Transverse colon (tissue), 4 donors: Measurements from ENCODE around the gene USP50. TPM values are rescaled to one million over a fixed set of nuclear protein-coding genes. Genes with fewer than 3 reads are reported as not detected.

ENCODE experiments used
- DNase-seq: peaks from one replicate; pipeline ENCODE4 v3.0.0-alpha.2; 2019
- H3K27ac ChIP-seq, 4 donors: fragments of 200-600 bp; sonication (generic); 2 replicates each; pipeline ENCODE4 v1.5.1; 2016 to 2018; ENCODE audit warnings: inconsistent platforms in 4 of 4
- H3K27me3 ChIP-seq: fragments of 200-600 bp; sonication (generic); 2 replicates; pipeline ENCODE4 v1.5.1; 2017; ENCODE audit warnings: inconsistent platforms
- H3K36me3 ChIP-seq, 4 donors: fragments of 200-600 bp; sonication (generic); 2 replicates each; pipeline ENCODE4 v1.5.1; 2017 to 2019; ENCODE audit warnings: inconsistent platforms in 4 of 4
- H3K4me1 ChIP-seq, 4 donors: fragments of 200-600 bp; sonication (generic); 2 replicates each; pipeline ENCODE4 v1.5.1; 2017 to 2020; ENCODE audit warnings: inconsistent platforms in 4 of 4
- H3K4me3 ChIP-seq, 4 donors: fragments of 200-600 bp; sonication (generic); 1 replicate in 1 of 4; 2 replicates in 3 of 4; pipeline versions ENCODE4 v1.5.1 to v1.6.1; 2017 to 2019; ENCODE audit warnings: inconsistent platforms in 4 of 4
- H3K9me3 ChIP-seq, 2 donors: fragments of 200-600 bp; sonication (generic); 2 replicates each; pipeline ENCODE4 v1.5.1; 2017 to 2019; ENCODE audit warnings: inconsistent platforms in 2 of 2
- EP300 ChIP-seq: sonication (generic); formaldehyde crosslinking; IDR thresholded peaks from one replicate; pipeline ENCODE4 v1.6.1; 2017; ENCODE audit warnings: antibody characterized with exemption, low read depth
- POLR2A ChIP-seq: fragments of 450-650 bp; IDR thresholded peaks from one replicate; pipeline ENCODE4 v1.6.1; 2016; ENCODE audit warnings: antibody characterized with exemption, mild to moderate bottlenecking, moderate library complexity
- POLR2AphosphoS5 ChIP-seq, 3 donors: sonication (generic); formaldehyde crosslinking; IDR thresholded peaks; one replicate each; pipeline ENCODE4 v1.6.1; 2016; ENCODE audit warnings: antibody characterized with exemption in 3 of 3
- WGBS, 2 donors: methylation state at CpG; one replicate each; pipeline ENCODE4 v1.1.5; 2018; ENCODE audit warnings: low coverage in 1 of 2; 5-methylcytosine and 5-hydroxymethylcytosine counted together
- in situ Hi-C, 4 donors: fragments of 200-750 bp; cut with MboI; loops; one replicate each; pipeline versions ENCODE4 v1.15.0 to v1.15.1; 2017; ENCODE audit warnings: low sequenced_read_pairs in 3 of 4, low pct_ligation_motif_present in 1 of 4, low pct_unique_long_range_greater_than_20kb in 1 of 4
- intact Hi-C: fragments of 100-400 bp; cut with DNase I; formaldehyde crosslinking; loops from one replicate; pipeline ENCODE4 v1.15.1; 2023; ENCODE audit warnings: low total_unique reads
- total RNA-seq, 4 donors: library from RNA; depleted of rRNA; stranded (reverse); fragments of >200 nt; gene quantifications; one replicate each; pipeline ENCODE4 v1.1.0, GENCODE V29; 2016
- TF ChIP-seq, protein P1 (sequence below), 5 experiments: fragments of 200-600 bp in 3 of 5; fragments of 450-650 bp in 2 of 5; sonication (generic) in 3 of 5; IDR thresholded peaks; 1 replicate in 2 of 5; 2 replicates in 3 of 5; pipeline ENCODE4 v1.5.1; 2016 to 2017; ENCODE audit warnings: antibody characterized with exemption in 5 of 5, inconsistent platforms in 3 of 5, mild to moderate bottlenecking in 2 of 5, moderate library complexity in 1 of 5

The USP50 gene
- total RNA-seq, 4 donors from 2014 or later = not detected

DNA sequence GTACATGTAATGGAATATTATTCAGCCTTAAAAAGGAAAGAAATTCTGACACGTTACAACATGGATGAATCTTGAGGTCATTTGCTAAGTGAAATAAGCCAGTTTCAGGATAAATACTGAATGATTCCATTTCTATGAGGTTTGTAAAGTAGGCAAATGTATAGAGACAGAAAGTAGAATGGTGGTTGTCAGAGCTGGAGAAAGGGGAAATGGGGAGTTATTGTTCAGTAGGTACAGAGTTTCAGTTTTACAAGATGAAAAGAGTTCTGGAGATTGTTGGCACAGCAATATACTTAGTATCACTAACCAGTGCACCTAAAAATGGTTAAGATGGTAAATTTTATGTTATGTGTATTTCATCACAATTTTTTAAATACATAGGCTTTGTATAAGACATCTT, 61.7 kb downstream of the USP50 start:
- in situ Hi-C loops = no loop called here
- intact Hi-C loops = no loop called here
- TF ChIP-seq EP300 (no peak), POLR2AphosphoS5 (IDR thresholded peaks at IDR 0.05) (no peak), POLR2A (no peak)
- TF ChIP-seq, protein P1, sequence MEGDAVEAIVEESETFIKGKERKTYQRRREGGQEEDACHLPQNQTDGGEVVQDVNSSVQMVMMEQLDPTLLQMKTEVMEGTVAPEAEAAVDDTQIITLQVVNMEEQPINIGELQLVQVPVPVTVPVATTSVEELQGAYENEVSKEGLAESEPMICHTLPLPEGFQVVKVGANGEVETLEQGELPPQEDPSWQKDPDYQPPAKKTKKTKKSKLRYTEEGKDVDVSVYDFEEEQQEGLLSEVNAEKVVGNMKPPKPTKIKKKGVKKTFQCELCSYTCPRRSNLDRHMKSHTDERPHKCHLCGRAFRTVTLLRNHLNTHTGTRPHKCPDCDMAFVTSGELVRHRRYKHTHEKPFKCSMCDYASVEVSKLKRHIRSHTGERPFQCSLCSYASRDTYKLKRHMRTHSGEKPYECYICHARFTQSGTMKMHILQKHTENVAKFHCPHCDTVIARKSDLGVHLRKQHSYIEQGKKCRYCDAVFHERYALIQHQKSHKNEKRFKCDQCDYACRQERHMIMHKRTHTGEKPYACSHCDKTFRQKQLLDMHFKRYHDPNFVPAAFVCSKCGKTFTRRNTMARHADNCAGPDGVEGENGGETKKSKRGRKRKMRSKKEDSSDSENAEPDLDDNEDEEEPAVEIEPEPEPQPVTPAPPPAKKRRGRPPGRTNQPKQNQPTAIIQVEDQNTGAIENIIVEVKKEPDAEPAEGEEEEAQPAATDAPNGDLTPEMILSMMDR (IDR thresholded peaks at IDR 0.05) = no peak

DNA sequence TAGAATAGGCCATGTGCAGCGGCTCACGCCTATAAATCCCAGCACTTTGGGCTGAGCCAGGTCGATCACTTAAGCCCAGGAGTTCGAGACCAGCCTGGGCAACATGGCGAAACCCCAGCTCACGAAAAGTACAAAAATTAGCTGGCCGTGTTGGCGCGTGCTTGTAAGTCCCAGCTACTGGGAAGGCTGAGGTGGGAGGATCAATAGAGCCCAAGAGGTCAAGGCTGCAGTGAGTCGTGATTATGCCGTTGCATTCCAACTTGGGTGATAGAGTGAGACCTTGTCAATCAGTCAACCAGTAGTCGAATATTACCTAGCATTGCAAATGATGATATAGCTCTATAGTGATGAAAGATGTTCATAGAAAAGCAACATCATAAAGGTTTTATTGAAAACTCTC, 70.3 kb downstream of the USP50 start:
- WGBS, 2 donors = 94 to 96% methylated on average over 2 to 12 of the region's 12 CpGs
- in situ Hi-C loops = no loop called here
- Histone ChIP-seq H3K4me1 (no peaks in the 10 kb centered on the region), H3K4me3 (no peak overlapping the region), H3K27ac (no peak overlapping the region), H3K36me3 (peaks cover 0 to 69% (median 26%) of the 10 kb centered on the region in 4 donors), H3K27me3 (no peaks in the 10 kb centered on the region), H3K9me3 (no peaks in the 10 kb centered on the region)
- no peak for TF ChIP-seq POLR2A
- TF ChIP-seq, protein P1 (IDR thresholded peaks at IDR 0.05) = no peak
- no peak for TF ChIP-seq POLR2AphosphoS5 (IDR thresholded peaks at IDR 0.05)
- TF ChIP-seq EP300 = no peak
- no peak for DNase-seq
- intact Hi-C loops = no loop called here

More for the DNA sequence above, 61.7 kb downstream of the USP50 start:
- Histone ChIP-seq H3K9me3 (no peaks in the 10 kb centered on the region), H3K27me3 (no peaks in the 10 kb centered on the region), H3K4me1 (no peaks in the 10 kb centered on the region), H3K36me3 (peaks cover 0 to 75% (median 21%) of the 10 kb centered on the region in 4 donors), H3K4me3 (no peak overlapping the region), H3K27ac (no peak overlapping the region)
- 77 to 100% methylated on average over 1 of the region's 1 CpG for WGBS, 2 donors
- DNase-seq = no peak

DNA sequence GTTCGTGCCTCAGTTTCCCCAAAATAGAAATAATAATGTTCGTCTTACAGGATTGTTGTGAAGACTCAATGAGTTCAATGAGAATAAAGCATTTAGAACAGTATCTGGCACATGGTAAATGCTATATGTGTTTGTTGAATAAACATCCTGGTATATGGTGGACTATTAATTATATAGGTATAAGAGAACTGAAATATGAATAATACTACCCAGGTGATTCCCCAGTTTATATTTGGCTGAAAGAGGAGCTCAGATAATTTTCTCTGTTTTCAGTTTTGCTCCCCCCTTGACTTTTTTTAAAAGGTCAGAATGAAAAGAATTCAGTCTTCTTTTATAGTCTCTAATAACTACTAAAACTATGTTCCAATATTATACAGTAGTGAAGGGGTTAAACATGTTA, 75.4 kb downstream of the USP50 start:
- Histone ChIP-seq H3K27me3 (no peaks in the 10 kb centered on the region), H3K4me3 (no peak overlapping the region), H3K27ac (no peak overlapping the region), H3K9me3 (no peaks in the 10 kb centered on the region), H3K36me3 (peaks cover 0 to 70% (median 27%) of the 10 kb centered on the region in 4 donors), H3K4me1 (no peaks in the 10 kb centered on the region)
- DNase-seq = no peak
- intact Hi-C loops = no loop called here
- WGBS, 2 donors = 98 to 100% methylated on average over 2 of the region's 2 CpGs
- in situ Hi-C loops = loop anchor here in 1 of 4 donors (25.0 kb wide), 1 partner anchor 441 kb away; the partner anchor contains the start of gene AP4E1
- no peak for TF ChIP-seq POLR2A
- no peak for TF ChIP-seq EP300
- TF ChIP-seq, protein P1 (IDR thresholded peaks at IDR 0.05) = no peak
- no peak for TF ChIP-seq POLR2AphosphoS5 (IDR thresholded peaks at IDR 0.05)

GRCh38 chr15:50463423-50464358, 82.8 kb downstream of the USP50 start:
- Histone ChIP-seq H3K4me3 (no peak overlapping the region), H3K36me3 (peaks cover 0 to 54% (median 26%) of the 10 kb centered on the region in 4 donors), H3K27ac (no peak overlapping the region), H3K4me1 (no peaks in the 10 kb centered on the region), H3K9me3 (no peaks in the 10 kb centered on the region), H3K27me3 (no peaks in the 10 kb centered on the region)
- intact Hi-C loops (no loop called here), in situ Hi-C loops (loop anchor here in 1 of 4 donors (25.0 kb wide), 1 partner anchor 449 kb away; the partner anchor contains the start of gene AP4E1)
- no peak for DNase-seq
- no peak for TF ChIP-seq POLR2AphosphoS5 (IDR thresholded peaks at IDR 0.05)
- no peak for TF ChIP-seq POLR2A
- TF ChIP-seq, protein P1 (IDR thresholded peaks at IDR 0.05) = no peak
- TF ChIP-seq EP300 = no peak
- 52 to 70% methylated on average over 2 of the region's 2 CpGs for WGBS, 2 donors
